HCT116 (cell line): Measurements from ENCODE around the gene CARMIL1.

Source experiments
- CBX3 ChIP-seq: IDR thresholded peaks from 2 replicates; pipeline ENCODE4 v1.6.1; 2012; ENCODE audit warnings: low read depth
- CTCF ChIP-seq, 3 experiments: fragments of 200-600 bp in 1 of 3; sonication (generic) in 1 of 3; IDR thresholded peaks in 2 of 3; conservative IDR thresholded peaks in 1 of 3; 2 replicates each; pipeline ENCODE4 v1.5.1; 2012 to 2017; ENCODE audit warnings: low read depth in 2 of 3, low read length in 2 of 3, antibody characterized with exemption in 1 of 3, borderline replicate concordance in 1 of 3, control low read depth in 1 of 3, mild to moderate bottlenecking in 1 of 3, mixed read lengths in 1 of 3, mixed run types in 1 of 3, moderate library complexity in 1 of 3; ENCODE audit not compliant: insufficient read depth in 1 of 3
- EGR1 ChIP-seq: IDR thresholded peaks from 2 replicates; pipeline ENCODE4 v1.6.1; 2012; ENCODE audit warnings: low read depth
- EZH2phosphoT487 ChIP-seq: fragments of 200-600 bp; IDR thresholded peaks from 2 replicates; pipeline ENCODE4 v1.6.1; 2018; ENCODE audit warnings: antibody characterized with exemption, borderline replicate concordance
- POLR2A ChIP-seq: IDR thresholded peaks from 2 replicates; pipeline ENCODE4 v1.7.0; 2011; ENCODE audit warnings: borderline replicate concordance; ENCODE audit not compliant: insufficient read depth, insufficient read length; ENCODE audit errors: extremely low read depth
- RAD21 ChIP-seq: IDR thresholded peaks from 2 replicates; pipeline ENCODE4 v1.6.1; 2012; ENCODE audit warnings: low read depth, mild to moderate bottlenecking
- REST ChIP-seq: IDR thresholded peaks from 2 replicates; pipeline ENCODE4 v1.6.1; 2012; ENCODE audit warnings: low read depth
- SIN3A ChIP-seq: IDR thresholded peaks from 2 replicates; pipeline ENCODE4 v1.6.1; 2012; ENCODE audit warnings: low read depth
- ZBTB33 ChIP-seq: IDR thresholded peaks from 2 replicates; pipeline ENCODE4 v1.6.1; 2011; ENCODE audit warnings: mild to moderate bottlenecking, low read length, moderate library complexity; ENCODE audit not compliant: insufficient replicate concordance; ENCODE audit errors: extremely low read depth
- ZNF274 ChIP-seq: fragments of 200-500 bp; sonication (Bioruptor generic); IDR thresholded peaks from 2 replicates; pipeline ENCODE4 v1.6.1; 2014; ENCODE audit warnings: mild to moderate bottlenecking, low read depth, low read length, inconsistent platforms

- TF ChIP-seq ZNF274 (no peak), EZH2phosphoT487 (no peak), CTCF (IDR thresholded peaks at IDR 0.05 in 2 of 3, conservative IDR thresholded peaks at IDR 0.05 in 1 of 3; ENCODE audit: borderline replicate concordance in 1 of 3, insufficient read depth in 1 of 3, low read depth in 2 of 3, low read length in 2 of 3) (no peak), POLR2A (no peak), ZBTB33 (no peak), RAD21 (no peak), EGR1 (no peak), REST (no peak), CBX3 (no peak), SIN3A (no peak)
These were observed 91.8 kb downstream of the CARMIL1 start for GRCh38 chr6:25371037-25371347.
